Right lobe of liver (tissue), 6 donors: ENCODE data around the gene HSPB9. TPM values are rescaled to one million over a fixed set of nuclear protein-coding genes. Genes with fewer than 3 reads are reported as not detected.

Source experiments
- ATAC-seq, 4 donors: fragments of 200-7000 bp; cut with Tn5 transposase; one replicate each; pipeline ENCODE4 v1.9.1; 2020; ENCODE audit warnings: mild to moderate bottlenecking in 4 of 4, moderate library complexity in 4 of 4
- DNase-seq, 3 donors: peaks; one replicate each; pipeline ENCODE4 v3.0.0-alpha.2; 2020
- H3K27ac ChIP-seq, 3 donors: fragments of 200-600 bp; one replicate each; pipeline ENCODE4 v1.8.0; 2022
- H3K27me3 ChIP-seq, 2 donors: fragments of 200-600 bp; one replicate each; pipeline ENCODE4 v1.8.0; 2022
- H3K36me3 ChIP-seq, 4 donors: fragments of 200-600 bp; sonication (generic) in 1 of 4; one replicate each; pipeline versions ENCODE4 v1.5.1 to v1.8.0; 2017 to 2022; ENCODE audit warnings: control low read depth in 1 of 4
- H3K4me1 ChIP-seq, 4 donors: fragments of 200-600 bp; sonication (generic) in 1 of 4; one replicate each; pipeline versions ENCODE4 v1.5.1 to v1.8.0; 2017 to 2022; ENCODE audit warnings: control low read depth in 1 of 4
- H3K4me3 ChIP-seq, 3 donors: fragments of 200-600 bp; one replicate each; pipeline ENCODE4 v1.8.0; 2022
- H3K9me3 ChIP-seq, 4 donors: fragments of 200-600 bp; sonication (generic) in 1 of 4; one replicate each; pipeline versions ENCODE4 v1.5.1 to v1.8.0; 2017 to 2022; ENCODE audit warnings: control low read depth in 1 of 4
- POLR2A ChIP-seq: fragments of 450-650 bp; IDR thresholded peaks from one replicate; pipeline ENCODE4 v1.6.1; 2017; ENCODE audit warnings: antibody characterized with exemption, mild to moderate bottlenecking
- WGBS: methylation state at CpG from one replicate; pipeline ENCODE4 v1.1.6; 2018; ENCODE audit warnings: low coverage, low lambda C conversion rate; ENCODE audit not compliant: insufficient coverage; ENCODE audit errors: missing lambda C conversion rate; 5-methylcytosine and 5-hydroxymethylcytosine counted together
- intact Hi-C, 2 donors: fragments of 100-400 bp; cut with DNase I; formaldehyde crosslinking; loops; one replicate each; pipeline versions ENCODE4 v1.11.2 to v1.14.1; 2022
- total RNA-seq, 6 experiments: library from RNA; depleted of rRNA in 2 of 6; stranded (reverse); fragments of >200 nt in 2 of 6; fragmentation: NEBNext Ultra II Directional in 3 of 6; extraction: Animal tissue kit (Norgen Biotek cat#: 25700) in 3 of 6; gene quantifications; one replicate each; pipeline versions ENCODE4 v1.1.0 to v1.2.4, GENCODE V29; 2016 to 2023
- TF ChIP-seq, protein P1 (sequence below), 4 donors: fragments of 200-600 bp in 3 of 4; fragments of 450-650 bp in 1 of 4; IDR thresholded peaks; one replicate each; pipeline versions ENCODE4 v1.5.1 to v1.8.0; 2016 to 2022; ENCODE audit warnings: antibody characterized with exemption in 4 of 4, mild to moderate bottlenecking in 2 of 4
- donor health status: DM: no; HTN: yes; CAD: no.
- donor health status: DM: no; HTN: no; CAD: no.
- donor health status: DM: no; HTN: no; CAD: no.
- donor health status: DM: no; HTN: yes; CAD: no.
- donor health status: DM: no; HTN: yes; CAD: no.

HSPB9 gene
- total RNA-seq, 6 experiments from 2014 or later = 0.38 to 1.6 (median 0.85) TPM

DNA sequence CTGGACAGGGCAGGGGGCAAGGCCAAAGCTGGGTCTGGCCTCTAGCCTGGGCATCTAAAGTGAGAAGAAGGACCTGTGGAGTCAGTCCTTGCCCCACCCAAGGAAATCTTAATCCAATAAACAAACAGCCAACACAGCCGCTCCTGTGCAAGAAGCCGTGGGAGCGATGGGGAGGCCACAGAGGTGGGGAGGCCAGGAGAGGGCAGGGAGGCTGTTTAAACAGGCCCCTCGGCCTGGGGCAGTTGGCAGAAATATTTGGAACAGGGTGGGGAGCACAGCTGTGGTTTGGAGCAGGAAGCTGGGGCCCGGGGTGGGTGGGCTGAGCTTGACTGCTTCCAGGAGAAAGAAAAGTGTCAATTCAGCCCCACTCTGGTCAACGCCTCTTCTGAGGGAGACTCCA is 29.7 kb upstream of the HSPB9 start:
- intact Hi-C loops = no loop called here
- H3K36me3 ChIP-seq = no peaks in the 10 kb centered on the region
- ATAC-seq (no peak), DNase-seq (no peak)
- 27% methylated on average over 2 of the region's 6 CpGs for WGBS
- no peak overlapping the region for H3K4me3 ChIP-seq
- peaks cover 0 to 34% (median 0%) of the 10 kb centered on the region in 4 donors for H3K4me1 ChIP-seq
- no peaks in the 10 kb centered on the region for H3K27me3 ChIP-seq
- no peaks in the 10 kb centered on the region for H3K9me3 ChIP-seq
- no peak for TF ChIP-seq POLR2A
- TF ChIP-seq, protein P1, sequence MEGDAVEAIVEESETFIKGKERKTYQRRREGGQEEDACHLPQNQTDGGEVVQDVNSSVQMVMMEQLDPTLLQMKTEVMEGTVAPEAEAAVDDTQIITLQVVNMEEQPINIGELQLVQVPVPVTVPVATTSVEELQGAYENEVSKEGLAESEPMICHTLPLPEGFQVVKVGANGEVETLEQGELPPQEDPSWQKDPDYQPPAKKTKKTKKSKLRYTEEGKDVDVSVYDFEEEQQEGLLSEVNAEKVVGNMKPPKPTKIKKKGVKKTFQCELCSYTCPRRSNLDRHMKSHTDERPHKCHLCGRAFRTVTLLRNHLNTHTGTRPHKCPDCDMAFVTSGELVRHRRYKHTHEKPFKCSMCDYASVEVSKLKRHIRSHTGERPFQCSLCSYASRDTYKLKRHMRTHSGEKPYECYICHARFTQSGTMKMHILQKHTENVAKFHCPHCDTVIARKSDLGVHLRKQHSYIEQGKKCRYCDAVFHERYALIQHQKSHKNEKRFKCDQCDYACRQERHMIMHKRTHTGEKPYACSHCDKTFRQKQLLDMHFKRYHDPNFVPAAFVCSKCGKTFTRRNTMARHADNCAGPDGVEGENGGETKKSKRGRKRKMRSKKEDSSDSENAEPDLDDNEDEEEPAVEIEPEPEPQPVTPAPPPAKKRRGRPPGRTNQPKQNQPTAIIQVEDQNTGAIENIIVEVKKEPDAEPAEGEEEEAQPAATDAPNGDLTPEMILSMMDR (IDR thresholded peaks at IDR 0.05) = no peak
- H3K27ac ChIP-seq = no peak overlapping the region

DNA sequence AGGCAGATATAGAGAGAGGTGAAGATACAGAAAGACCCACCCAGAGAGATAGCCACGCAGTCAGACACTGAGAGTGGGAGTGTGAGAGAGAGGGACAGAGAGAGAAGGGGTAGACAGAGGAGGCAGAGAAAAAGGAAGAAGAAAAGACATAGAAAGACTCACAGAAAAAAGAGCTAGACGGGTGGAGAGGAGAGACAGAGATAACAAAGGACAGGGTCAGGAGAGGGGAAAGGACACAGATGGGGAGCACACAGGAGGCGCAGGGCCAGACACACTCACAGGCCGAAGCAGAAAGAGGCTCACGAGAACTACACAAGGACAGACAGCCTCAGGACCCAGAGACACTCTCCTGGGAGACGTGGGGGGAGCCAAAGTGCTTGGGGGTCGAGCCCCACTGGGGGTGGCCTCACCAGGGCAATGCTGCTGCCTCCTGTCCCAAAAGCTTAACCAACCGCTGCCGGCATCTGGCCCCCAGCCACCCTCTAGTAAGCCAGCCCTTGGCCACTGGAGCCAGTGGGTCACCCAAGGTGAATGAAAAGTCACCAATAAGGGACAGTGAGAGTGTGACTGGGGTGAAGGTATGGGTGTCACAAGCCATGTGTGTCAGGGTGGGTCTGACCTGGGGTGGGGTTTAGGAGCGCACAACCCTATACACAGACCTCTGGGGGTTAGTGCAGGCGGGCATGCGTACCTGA is 28.1 kb upstream of the HSPB9 start:
- Histone ChIP-seq H3K4me1 (peaks cover 0 to 27% (median 0%) of the 10 kb centered on the region in 4 donors), H3K9me3 (no peaks in the 10 kb centered on the region), H3K27ac (no peak overlapping the region), H3K36me3 (no peaks in the 10 kb centered on the region), H3K4me3 (no peak overlapping the region), H3K27me3 (no peaks in the 10 kb centered on the region)
- no peak for DNase-seq
- WGBS = 77% methylated on average over 5 of the region's 12 CpGs
- ATAC-seq = peak in 2 of 4 donors; percentile 7 to 20
- intact Hi-C loops = no loop called here
- TF ChIP-seq, protein P1 (IDR thresholded peaks at IDR 0.05) = no peak
- no peak for TF ChIP-seq POLR2A

DNA sequence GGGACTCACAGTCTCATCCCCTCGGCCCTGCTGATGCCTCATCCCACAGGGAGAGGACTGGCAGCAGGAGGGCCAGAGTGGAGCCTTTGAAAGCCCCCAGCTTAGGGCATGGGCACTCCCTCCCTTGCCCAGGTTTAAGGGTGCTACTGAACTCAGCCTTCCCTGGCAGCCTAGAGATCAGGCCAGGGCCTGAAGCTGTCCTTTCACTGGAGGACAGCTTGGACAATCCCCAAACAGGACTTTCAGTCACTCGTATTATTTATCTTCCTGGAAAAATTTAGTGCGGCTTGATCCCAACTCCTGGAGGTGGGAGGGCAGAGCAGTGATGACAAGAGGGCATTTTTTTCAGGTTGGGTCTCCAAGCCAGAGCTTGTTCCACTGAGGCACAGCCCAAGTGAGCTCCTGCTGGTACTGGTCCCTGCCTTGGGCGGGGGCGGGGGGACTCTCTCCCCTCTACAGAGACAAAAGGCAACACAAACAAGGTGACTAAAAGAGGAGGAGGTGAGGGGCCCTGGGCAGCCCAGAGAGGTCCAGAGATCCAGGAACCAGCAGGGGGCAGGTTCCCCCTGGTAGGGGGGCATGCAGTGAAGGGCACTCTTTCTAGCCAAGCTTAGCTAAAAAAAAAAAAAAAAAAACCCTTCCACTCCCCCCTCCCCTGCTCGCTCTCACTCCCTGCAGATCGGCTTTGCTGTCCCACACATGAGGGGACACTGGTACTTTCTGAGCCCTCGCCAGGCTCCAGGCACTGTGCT is 26.1 kb upstream of the HSPB9 start:
- H3K27me3 ChIP-seq = no peaks in the 10 kb centered on the region
- TF ChIP-seq POLR2A = no peak
- TF ChIP-seq, protein P1 (IDR thresholded peaks at IDR 0.05) = no peak
- H3K27ac ChIP-seq = peak overlapping the region in 1 of 3 donors; percentile 33
- ATAC-seq = peak; percentile 25 to 79 (median 40)
- intact Hi-C loops = no loop called here
- DNase-seq = no peak
- WGBS = 51% methylated on average over 5 of the region's 8 CpGs
- no peaks in the 10 kb centered on the region for H3K9me3 ChIP-seq
- H3K36me3 ChIP-seq = no peaks in the 10 kb centered on the region
- H3K4me3 ChIP-seq = no peak overlapping the region
- peaks cover 0 to 24% (median 0%) of the 10 kb centered on the region in 4 donors for H3K4me1 ChIP-seq

DNA sequence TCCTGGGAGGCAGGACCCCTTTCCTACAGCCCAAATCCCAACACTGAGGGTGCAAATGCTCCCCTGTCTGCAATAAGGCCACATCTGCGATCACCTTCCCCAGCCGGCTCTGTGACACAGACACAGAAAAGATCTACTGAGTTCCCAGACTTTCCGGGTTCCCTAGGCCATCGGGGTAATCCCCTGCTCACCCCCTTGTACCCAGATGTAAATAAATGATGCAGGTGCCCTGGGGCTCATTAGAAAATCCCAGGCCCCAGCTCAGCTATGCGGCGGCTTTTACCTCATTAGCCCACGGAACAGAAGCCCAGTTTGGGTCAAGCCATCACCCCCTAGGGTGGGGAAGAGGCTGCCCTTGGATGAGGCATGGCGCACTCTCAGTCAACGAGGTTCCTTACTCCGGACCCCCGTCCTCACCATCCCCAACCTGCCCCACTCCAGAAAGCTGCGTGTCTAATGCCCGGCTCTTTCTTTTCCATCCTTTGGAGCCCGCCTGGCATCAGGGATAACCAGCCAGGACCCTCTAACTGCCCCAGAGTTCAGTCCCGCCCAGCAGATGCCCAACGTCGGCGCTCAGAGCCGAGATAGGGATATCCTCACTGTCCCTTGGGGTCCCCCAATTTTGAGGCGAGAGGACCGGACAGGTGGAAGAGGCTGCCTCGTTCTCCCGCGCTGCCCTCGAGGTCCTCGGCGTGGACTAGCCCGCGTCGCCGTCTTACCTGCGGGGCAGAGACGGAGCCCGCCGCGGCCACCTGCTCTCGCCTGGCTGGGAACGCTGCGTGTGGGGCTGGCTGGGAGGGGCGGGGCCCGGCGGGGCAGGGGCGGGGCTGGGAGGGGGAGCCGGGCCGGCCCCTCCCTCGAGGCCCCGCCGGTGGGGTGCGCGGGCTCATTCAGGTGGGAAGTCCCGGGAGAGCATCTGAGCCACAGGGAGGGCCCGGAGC is 24.6 kb upstream of the HSPB9 start, which contains the start of gene ZNF385C:
Gene ZNF385C, minus strand, starts transcription at position 783 of the 941 bp plus-strand sequence. CDS start 35,417 bp downstream, outside the sequence.
- TF ChIP-seq, protein P1 (IDR thresholded peaks at IDR 0.05) = no peak
- no peak for TF ChIP-seq POLR2A
- H3K4me3 ChIP-seq = no peak within 1 kb of the TSS
- no peak within 1 kb of the TSS for H3K27ac ChIP-seq
- no peaks in the 10 kb centered on the region for H3K9me3 ChIP-seq
- no peaks in the 10 kb centered on the region for H3K36me3 ChIP-seq
- ATAC-seq (peak in 1 of 4 donors; percentile 25), DNase-seq (no peak)
- 21% methylated on average over 31 of the region's 52 CpGs for WGBS
- H3K27me3 ChIP-seq = no peaks in the 10 kb centered on the region
- peaks cover 0 to 15% (median 0%) of the 10 kb centered on the region in 4 donors for H3K4me1 ChIP-seq
- intact Hi-C loops = no loop called here
